Suprapubic skin (tissue), 4 donors: ENCODE results near the gene ADRA2C. TPM values are rescaled to one million over a fixed set of nuclear protein-coding genes. Genes with fewer than 3 reads are reported as not detected.

Source experiments
- DNase-seq, 2 donors: peaks; one replicate each; pipeline ENCODE4 v3.0.0-alpha.2; 2019; ENCODE audit warnings: low spot score in 2 of 2
- H3K27ac ChIP-seq: fragments of 200-600 bp; sonication (generic); one replicate; pipeline ENCODE4 v1.5.1; 2019
- H3K27me3 ChIP-seq: fragments of 200-600 bp; sonication (generic); one replicate; pipeline ENCODE4 v1.5.1; 2019
- H3K36me3 ChIP-seq: fragments of 200-600 bp; sonication (generic); one replicate; pipeline ENCODE4 v1.5.1; 2019
- H3K4me1 ChIP-seq: fragments of 200-600 bp; sonication (generic); one replicate; pipeline ENCODE4 v1.5.1; 2019
- H3K4me3 ChIP-seq: fragments of 200-600 bp; sonication (generic); one replicate; pipeline ENCODE4 v1.5.1; 2019; ENCODE audit warnings: mild to moderate bottlenecking
- H3K9me3 ChIP-seq: fragments of 200-600 bp; sonication (generic); one replicate; pipeline ENCODE4 v1.5.1; 2019
- CTCF ChIP-seq, 2 donors: fragments of 200-600 bp in 1 of 2; fragments of 450-650 bp in 1 of 2; sonication (generic) in 1 of 2; IDR thresholded peaks; one replicate each; pipeline ENCODE4 v1.5.1; 2016 to 2019; ENCODE audit warnings: antibody characterized with exemption in 2 of 2, mild to moderate bottlenecking in 1 of 2, moderate library complexity in 1 of 2
- EP300 ChIP-seq: sonication (generic); formaldehyde crosslinking; IDR thresholded peaks from one replicate; pipeline ENCODE4 v1.6.1; 2017; ENCODE audit warnings: antibody characterized with exemption
- POLR2A ChIP-seq, 2 donors: fragments of 450-650 bp; IDR thresholded peaks; one replicate each; pipeline ENCODE4 v1.6.1; 2017; ENCODE audit warnings: antibody characterized with exemption in 2 of 2, mild to moderate bottlenecking in 2 of 2, moderate library complexity in 2 of 2
- POLR2AphosphoS5 ChIP-seq, 3 donors: sonication (generic); formaldehyde crosslinking; IDR thresholded peaks; one replicate each; pipeline ENCODE4 v1.6.1; 2017; ENCODE audit warnings: antibody characterized with exemption in 3 of 3
- WGBS: methylation state at CpG from one replicate; pipeline ENCODE4 v1.1.5; 2018; 5-methylcytosine and 5-hydroxymethylcytosine counted together
- total RNA-seq, 4 donors: library from RNA; depleted of rRNA; stranded (reverse); fragments of >200 nt; gene quantifications; one replicate each; pipeline ENCODE4 v1.1.0, GENCODE V29; 2016

ADRA2C gene
- total RNA-seq, 4 donors from 2014 or later = 2.6 to 5.3 (median 4.0) TPM

- Histone ChIP-seq H3K4me3 (no peak overlapping the region), H3K36me3 (no peaks in the 10 kb centered on the region), H3K4me1 (no peaks in the 10 kb centered on the region), H3K9me3 (no peaks in the 10 kb centered on the region), H3K27me3 (peaks cover 49% of the 10 kb centered on the region), H3K27ac (no peak overlapping the region)
- DNase-seq = no peak
- 70% methylated on average over 11 of the region's 15 CpGs for WGBS
- no peak for TF ChIP-seq EP300
- no peak for TF ChIP-seq POLR2A (IDR thresholded peaks at IDR 0.05)
- TF ChIP-seq CTCF (IDR thresholded peaks at IDR 0.05) = no peak
- TF ChIP-seq POLR2AphosphoS5 (IDR thresholded peaks at IDR 0.05) = no peak
Measured at GRCh38 chr4:3810111-3810680, 44.0 kb downstream of the ADRA2C start.

GRCh38 chr4:3810796-3811485 is 44.8 kb downstream of the ADRA2C start:
- Histone ChIP-seq H3K9me3 (no peaks in the 10 kb centered on the region), H3K27ac (no peak overlapping the region), H3K27me3 (peaks cover 42% of the 10 kb centered on the region), H3K4me3 (no peak overlapping the region), H3K36me3 (no peaks in the 10 kb centered on the region), H3K4me1 (no peaks in the 10 kb centered on the region)
- no peak for DNase-seq
- WGBS = 79% methylated on average over 11 of the region's 20 CpGs
- no peak for TF ChIP-seq CTCF (IDR thresholded peaks at IDR 0.05)
- TF ChIP-seq POLR2AphosphoS5 (IDR thresholded peaks at IDR 0.05) = no peak
- no peak for TF ChIP-seq POLR2A (IDR thresholded peaks at IDR 0.05)
- TF ChIP-seq EP300 = no peak

- Histone ChIP-seq H3K27ac (no peak overlapping the region), H3K27me3 (peaks cover 38% of the 10 kb centered on the region), H3K36me3 (no peaks in the 10 kb centered on the region), H3K9me3 (no peaks in the 10 kb centered on the region), H3K4me1 (no peaks in the 10 kb centered on the region), H3K4me3 (no peak overlapping the region)
- no peak for DNase-seq
- no CpG with 5 or more reads among the region's 6 CpGs for WGBS
- TF ChIP-seq POLR2A (IDR thresholded peaks at IDR 0.05) (no peak), EP300 (no peak), POLR2AphosphoS5 (IDR thresholded peaks at IDR 0.05) (no peak), CTCF (IDR thresholded peaks at IDR 0.05) (no peak)
Measured at GRCh38 chr4:3811621-3812020, 45.4 kb downstream of the ADRA2C start.

- 72% methylated on average over 8 of the region's 19 CpGs for WGBS
- H3K4me1 ChIP-seq = no peaks in the 10 kb centered on the region
- no peaks in the 10 kb centered on the region for H3K36me3 ChIP-seq
- TF ChIP-seq EP300 = no peak
- TF ChIP-seq CTCF (IDR thresholded peaks at IDR 0.05) = no peak
- no peak for TF ChIP-seq POLR2AphosphoS5 (IDR thresholded peaks at IDR 0.05)
- no peak for TF ChIP-seq POLR2A (IDR thresholded peaks at IDR 0.05)
- H3K27me3 ChIP-seq = peaks cover 33% of the 10 kb centered on the region
- no peak overlapping the region for H3K27ac ChIP-seq
- no peaks in the 10 kb centered on the region for H3K9me3 ChIP-seq
- H3K4me3 ChIP-seq = no peak overlapping the region
- DNase-seq = no peak
Measured at GRCh38 chr4:3812211-3812934, 46.2 kb downstream of the ADRA2C start.
